Endothelial cell (in vitro differentiated cells): ENCODE measurements around the gene PARD6G. TPM values are rescaled to one million over a fixed set of nuclear protein-coding genes. Genes with fewer than 3 reads are reported as not detected.

Experiments used
- DNase-seq: peaks from one replicate; pipeline ENCODE4 v3.0.0; 2021; ENCODE audit warnings: low spot score
- H3K27ac Mint-ChIP-seq: one replicate; pipeline ENCODE4 v1.8.0; 2021; ENCODE audit warnings: mixed read lengths, inconsistent platforms; ENCODE audit not compliant: unreplicated experiment
- H3K27me3 Mint-ChIP-seq: one replicate; pipeline ENCODE4 v1.8.0; 2021; ENCODE audit warnings: mild to moderate bottlenecking, moderate library complexity, mixed read lengths, inconsistent platforms; ENCODE audit not compliant: unreplicated experiment
- H3K36me3 Mint-ChIP-seq: one replicate; pipeline ENCODE4 v1.8.0; 2021; ENCODE audit warnings: mild to moderate bottlenecking, low read depth, mixed read lengths, inconsistent platforms; ENCODE audit not compliant: unreplicated experiment
- H3K4me1 Mint-ChIP-seq: one replicate; pipeline ENCODE4 v1.8.0; 2021; ENCODE audit warnings: mild to moderate bottlenecking, mixed read lengths, inconsistent platforms; ENCODE audit not compliant: unreplicated experiment
- H3K4me3 Mint-ChIP-seq: one replicate; pipeline ENCODE4 v1.8.0; 2021; ENCODE audit warnings: mild to moderate bottlenecking, mixed read lengths, inconsistent platforms; ENCODE audit not compliant: unreplicated experiment
- H3K9me3 Mint-ChIP-seq: one replicate; pipeline ENCODE4 v1.8.0; 2021; ENCODE audit warnings: mixed read lengths, inconsistent platforms; ENCODE audit not compliant: unreplicated experiment
- CTCF ChIP-seq: fragments of 200-600 bp; sonication (generic); IDR thresholded peaks from one replicate; pipeline ENCODE4 v1.5.0; 2021; ENCODE audit warnings: antibody characterized with exemption; ENCODE audit not compliant: unreplicated experiment
- total RNA-seq: library from RNA; stranded (reverse); fragmentation: NEBNext Ultra II Directional; extraction: Animal tissue kit (Norgen Biotek cat#: 25700); gene quantifications from one replicate; pipeline ENCODE4 v1.2.1, GENCODE V29; 2021; ENCODE audit not compliant: unreplicated experiment

Gene PARD6G
- total RNA-seq, 1 donor from 2014 or later = 10.4 TPM

- Mint-ChIP-seq H3K27ac (no peak overlapping the region), H3K4me3 (no peak overlapping the region), H3K9me3 (no peaks in the 10 kb centered on the region), H3K27me3 (peaks cover 1% of the 10 kb centered on the region), H3K36me3 (no peaks in the 10 kb centered on the region), H3K4me1 (no peaks in the 10 kb centered on the region)
- TF ChIP-seq CTCF = no peak
- no peak for DNase-seq
Observed at GRCh38 chr18:80218341-80219227, 28.7 kb downstream of the PARD6G start.

GRCh38 chr18:80213182-80213581 lies 34.1 kb downstream of the PARD6G start:
- H3K4me3 Mint-ChIP-seq = no peak overlapping the region
- H3K27me3 Mint-ChIP-seq = peaks cover 1% of the 10 kb centered on the region
- H3K36me3 Mint-ChIP-seq = no peaks in the 10 kb centered on the region
- H3K27ac Mint-ChIP-seq = no peak overlapping the region
- H3K9me3 Mint-ChIP-seq = no peaks in the 10 kb centered on the region
- H3K4me1 Mint-ChIP-seq = no peaks in the 10 kb centered on the region
- TF ChIP-seq CTCF = no peak
- DNase-seq = no peak

GRCh38 chr18:80210312-80211083 lies 36.8 kb downstream of the PARD6G start:
- Mint-ChIP-seq H3K4me3 (no peak overlapping the region), H3K4me1 (no peaks in the 10 kb centered on the region), H3K9me3 (no peaks in the 10 kb centered on the region), H3K36me3 (no peaks in the 10 kb centered on the region), H3K27me3 (no peaks in the 10 kb centered on the region), H3K27ac (no peak overlapping the region)
- no peak for TF ChIP-seq CTCF
- DNase-seq = no peak

GRCh38 chr18:80208620-80209019 lies 38.7 kb downstream of the PARD6G start:
- no peak overlapping the region for H3K27ac Mint-ChIP-seq
- no peaks in the 10 kb centered on the region for H3K4me1 Mint-ChIP-seq
- H3K4me3 Mint-ChIP-seq = no peak overlapping the region
- no peak for TF ChIP-seq CTCF
- H3K36me3 Mint-ChIP-seq = no peaks in the 10 kb centered on the region
- H3K9me3 Mint-ChIP-seq = no peaks in the 10 kb centered on the region
- peaks cover 3% of the 10 kb centered on the region for H3K27me3 Mint-ChIP-seq
- no peak for DNase-seq

GRCh38 chr18:80205294-80205693 lies 42.0 kb downstream of the PARD6G start:
- no peak for TF ChIP-seq CTCF
- Mint-ChIP-seq H3K9me3 (no peaks in the 10 kb centered on the region), H3K4me1 (peaks cover 1% of the 10 kb centered on the region), H3K27me3 (peaks cover 5% of the 10 kb centered on the region), H3K27ac (no peak overlapping the region), H3K4me3 (no peak overlapping the region), H3K36me3 (no peaks in the 10 kb centered on the region)
- no peak for DNase-seq
